PC-9 (cell line): Measurements from ENCODE around the gene PTPMT1.

Experiments
- EZH2 ChIP-seq: fragments of 200-600 bp; sonication (generic); IDR thresholded peaks from 2 replicates; pipeline ENCODE4 v1.8.0; 2017; ENCODE audit warnings: antibody characterized with exemption, low read depth
- TF ChIP-seq, protein P1 (sequence below): fragments of 200-600 bp; sonication (generic); conservative IDR thresholded peaks from 2 replicates; pipeline ENCODE4 v1.6.1; 2017; ENCODE audit warnings: mixed run types, antibody characterized with exemption, mild to moderate bottlenecking, moderate library complexity

DNA sequence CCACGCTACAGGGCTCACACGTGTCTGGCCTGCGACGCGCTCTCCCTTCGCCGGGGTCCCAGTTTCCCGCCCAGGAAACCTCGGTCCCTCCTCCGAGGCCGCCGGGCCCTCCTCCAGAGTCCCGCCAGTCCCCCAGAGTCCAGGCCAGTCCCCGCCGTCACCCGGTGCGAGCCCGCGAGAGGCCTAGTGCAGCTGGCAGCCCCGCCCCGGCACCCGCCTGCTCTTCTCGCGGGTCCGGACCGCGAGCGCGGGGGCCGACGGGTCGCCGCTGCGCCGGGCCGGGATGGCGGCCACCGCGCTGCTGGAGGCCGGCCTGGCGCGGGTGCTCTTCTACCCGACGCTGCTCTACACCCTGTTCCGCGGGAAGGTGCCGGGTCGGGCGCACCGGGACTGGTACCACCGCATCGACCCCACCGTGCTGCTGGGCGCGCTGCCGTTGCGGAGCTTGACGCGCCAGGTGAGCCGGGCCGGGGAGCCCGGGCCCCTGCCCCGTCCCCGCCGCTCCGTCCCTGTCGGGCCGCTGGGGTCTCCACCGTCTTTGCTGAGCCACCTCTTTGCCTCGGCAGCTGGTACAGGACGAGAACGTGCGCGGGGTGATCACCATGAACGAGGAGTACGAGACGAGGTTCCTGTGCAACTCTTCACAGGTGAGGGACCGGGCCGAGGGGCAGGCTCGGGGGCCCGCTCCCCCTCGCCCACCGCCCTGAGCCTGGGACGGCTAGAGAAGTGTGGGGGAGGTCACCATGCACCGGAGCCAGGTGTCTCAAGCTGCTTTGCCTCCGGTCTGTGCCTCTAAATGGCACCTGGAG lies at the start of gene PTPMT1:
- TF ChIP-seq, protein P1, sequence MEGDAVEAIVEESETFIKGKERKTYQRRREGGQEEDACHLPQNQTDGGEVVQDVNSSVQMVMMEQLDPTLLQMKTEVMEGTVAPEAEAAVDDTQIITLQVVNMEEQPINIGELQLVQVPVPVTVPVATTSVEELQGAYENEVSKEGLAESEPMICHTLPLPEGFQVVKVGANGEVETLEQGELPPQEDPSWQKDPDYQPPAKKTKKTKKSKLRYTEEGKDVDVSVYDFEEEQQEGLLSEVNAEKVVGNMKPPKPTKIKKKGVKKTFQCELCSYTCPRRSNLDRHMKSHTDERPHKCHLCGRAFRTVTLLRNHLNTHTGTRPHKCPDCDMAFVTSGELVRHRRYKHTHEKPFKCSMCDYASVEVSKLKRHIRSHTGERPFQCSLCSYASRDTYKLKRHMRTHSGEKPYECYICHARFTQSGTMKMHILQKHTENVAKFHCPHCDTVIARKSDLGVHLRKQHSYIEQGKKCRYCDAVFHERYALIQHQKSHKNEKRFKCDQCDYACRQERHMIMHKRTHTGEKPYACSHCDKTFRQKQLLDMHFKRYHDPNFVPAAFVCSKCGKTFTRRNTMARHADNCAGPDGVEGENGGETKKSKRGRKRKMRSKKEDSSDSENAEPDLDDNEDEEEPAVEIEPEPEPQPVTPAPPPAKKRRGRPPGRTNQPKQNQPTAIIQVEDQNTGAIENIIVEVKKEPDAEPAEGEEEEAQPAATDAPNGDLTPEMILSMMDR, result no peak
- TF ChIP-seq EZH2, result no peak
